ENCODE results near the gene USP36. TPM values are rescaled to one million over a fixed set of nuclear protein-coding genes. Genes with fewer than 3 reads are reported as not detected.

The USP36 gene
- total RNA-seq, 1 experiment from 2014 or later: 74.0 TPM

DNA sequence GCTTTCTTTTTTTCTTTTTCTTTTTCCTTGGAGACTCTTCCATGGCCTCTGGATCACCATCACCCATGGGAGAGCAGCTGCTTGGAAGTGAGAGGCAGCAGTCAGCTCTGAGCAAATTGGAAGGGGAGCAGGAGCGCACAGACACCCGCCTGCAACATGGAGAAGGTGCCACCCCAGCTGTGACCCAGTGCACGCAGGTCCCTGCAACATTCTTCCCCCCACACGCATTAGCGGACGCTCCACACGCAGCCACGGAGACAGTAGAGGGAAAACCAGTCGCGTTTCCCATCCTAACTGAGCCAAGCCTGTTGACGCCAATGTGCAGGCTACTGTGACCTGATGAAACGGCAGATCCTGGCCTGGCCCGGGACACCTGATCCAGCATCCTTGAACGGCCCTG lies 38.2 kb downstream of the USP36 start (continued):
- no peak for TF ChIP-seq ARID4B (CRISPR knock-in tag; IDR thresholded peaks at IDR 0.05; ENCODE audit: borderline replicate concordance)

DNA sequence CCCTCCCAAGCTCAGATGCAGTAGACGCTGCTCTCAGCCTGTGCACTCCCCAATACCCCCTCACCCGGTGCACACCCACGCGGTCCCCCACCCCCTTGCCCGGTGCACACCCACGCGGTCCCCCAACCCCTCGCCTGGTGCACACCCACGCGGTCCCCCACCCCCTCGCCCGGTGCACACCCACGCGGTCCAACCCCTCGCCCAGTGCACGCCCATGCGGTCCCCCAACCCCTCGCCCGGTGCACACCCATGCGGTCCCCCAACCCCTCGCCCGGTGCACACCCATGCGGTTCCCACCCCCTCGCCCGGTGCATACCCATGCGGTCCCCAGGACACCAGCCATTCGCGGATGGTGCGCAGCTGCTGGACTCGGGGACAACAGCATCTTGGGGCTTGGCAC lies 38.6 kb downstream of the USP36 start:
- Mint-ChIP-seq H3K36me3 (peaks cover 72% of the 10 kb centered on the region), H3K9me3 (no peaks in the 10 kb centered on the region), H3K4me3 (no peak overlapping the region), H3K27ac (no peak overlapping the region), H3K27me3 (ENCODE audit: low read depth) (no peaks in the 10 kb centered on the region), H3K4me1 (no peaks in the 10 kb centered on the region)
- DNase-seq (ENCODE audit: low spot score): no peak
- POLR2A ChIA-PET: no interaction called here
- ATAC-seq: no peak
- TF ChIP-seq FOXP1 (CRISPR knock-in tag; IDR thresholded peaks at IDR 0.05; ENCODE audit: borderline replicate concordance): no peak
- TF ChIP-seq, protein P1, sequence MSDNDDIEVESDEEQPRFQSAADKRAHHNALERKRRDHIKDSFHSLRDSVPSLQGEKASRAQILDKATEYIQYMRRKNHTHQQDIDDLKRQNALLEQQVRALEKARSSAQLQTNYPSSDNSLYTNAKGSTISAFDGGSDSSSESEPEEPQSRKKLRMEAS (CRISPR knock-in tag; IDR thresholded peaks at IDR 0.05): no peak
- CTCF ChIA-PET: interaction anchor here (0.7 kb wide), 1 partner anchor 60 kb away, joined by 5 read pairs; no protein-coding TSS in a partner anchor

- H3K4me3 Mint-ChIP-seq: no peak overlapping the region
- POLR2A ChIA-PET: no interaction called here
- ATAC-seq: no peak
- H3K36me3 Mint-ChIP-seq: peaks cover 72% of the 10 kb centered on the region
- H3K27me3 Mint-ChIP-seq (ENCODE audit: low read depth): no peaks in the 10 kb centered on the region
- TF ChIP-seq NR3C1 (CRISPR knock-in tag; conservative IDR thresholded peaks at IDR 0.05; ENCODE audit: low read depth): no peak
- TF ChIP-seq, protein P2, sequence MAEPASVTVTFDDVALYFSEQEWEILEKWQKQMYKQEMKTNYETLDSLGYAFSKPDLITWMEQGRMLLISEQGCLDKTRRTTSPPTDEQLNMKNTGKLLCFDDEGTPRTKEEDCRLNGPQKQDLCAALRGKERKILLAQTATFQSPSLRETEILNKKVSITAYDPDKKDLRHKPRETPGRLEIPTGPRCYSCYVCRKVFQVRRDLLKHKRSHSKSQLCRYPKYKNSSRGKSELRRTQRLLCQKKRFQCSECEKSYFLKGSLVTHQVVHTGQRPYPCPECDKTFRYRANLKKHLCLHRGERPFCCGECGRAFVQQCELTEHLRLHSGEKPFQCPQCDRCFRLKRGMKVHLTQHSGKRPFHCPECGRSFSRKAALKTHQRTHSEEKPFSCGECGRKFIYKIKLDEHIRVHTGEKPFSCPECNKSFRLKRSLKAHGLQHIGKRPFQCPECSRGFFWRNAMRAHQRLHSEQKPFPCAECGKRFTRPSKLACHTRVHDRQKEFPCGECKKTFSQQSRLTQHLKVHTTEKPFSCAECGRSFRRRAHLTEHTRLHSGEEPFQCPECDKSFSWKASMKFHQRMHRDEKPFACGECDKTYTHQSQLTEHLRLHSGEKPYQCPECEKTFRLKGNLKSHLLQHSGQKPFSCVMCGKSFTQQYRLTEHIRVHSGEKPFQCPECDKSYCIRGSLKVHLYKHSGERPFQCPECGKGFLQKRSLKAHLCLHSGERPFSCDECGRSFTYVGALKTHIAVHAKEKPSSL (CRISPR knock-in tag; conservative IDR thresholded peaks at IDR 0.05): no peak
- TF ChIP-seq, protein P3, sequence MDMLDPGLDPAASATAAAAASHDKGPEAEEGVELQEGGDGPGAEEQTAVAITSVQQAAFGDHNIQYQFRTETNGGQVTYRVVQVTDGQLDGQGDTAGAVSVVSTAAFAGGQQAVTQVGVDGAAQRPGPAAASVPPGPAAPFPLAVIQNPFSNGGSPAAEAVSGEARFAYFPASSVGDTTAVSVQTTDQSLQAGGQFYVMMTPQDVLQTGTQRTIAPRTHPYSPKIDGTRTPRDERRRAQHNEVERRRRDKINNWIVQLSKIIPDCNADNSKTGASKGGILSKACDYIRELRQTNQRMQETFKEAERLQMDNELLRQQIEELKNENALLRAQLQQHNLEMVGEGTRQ (CRISPR knock-in tag; IDR thresholded peaks at IDR 0.05): no peak
- TF ChIP-seq ERG (CRISPR knock-in tag; IDR thresholded peaks at IDR 0.05): no peak
- H3K4me1 Mint-ChIP-seq: no peaks in the 10 kb centered on the region
- no peak for DNase-seq (ENCODE audit: low spot score)
- CTCF ChIA-PET: interaction anchor here (1.1 to 1.2 kb wide), 2 partner anchors 11 to 303 kb away, joined by 3 read pairs; no protein-coding TSS in a partner anchor
- peak overlapping the region; percentile 61 for H3K27ac Mint-ChIP-seq
- no peaks in the 10 kb centered on the region for H3K9me3 Mint-ChIP-seq
Observed at GRCh38 chr17:78800132-78800931, 40.3 kb downstream of the USP36 start.
